Testis (tissue), 2 donors: ENCODE measurements around the gene CLASRP.

ENCODE experiments used
- CTCF ChIP-seq, 3 experiments: fragments of 450-650 bp in 2 of 3; fragments of 200-600 bp in 1 of 3; sonication (generic) in 1 of 3; IDR thresholded peaks; one replicate each; pipeline ENCODE4 v1.5.1; 2016 to 2019; ENCODE audit warnings: antibody characterized with exemption in 3 of 3, mild to moderate bottlenecking in 2 of 3, moderate library complexity in 1 of 3
- POLR2A ChIP-seq: fragments of 450-650 bp; IDR thresholded peaks from one replicate; pipeline ENCODE4 v1.6.1; 2017; ENCODE audit warnings: antibody characterized with exemption, mild to moderate bottlenecking, moderate library complexity

DNA sequence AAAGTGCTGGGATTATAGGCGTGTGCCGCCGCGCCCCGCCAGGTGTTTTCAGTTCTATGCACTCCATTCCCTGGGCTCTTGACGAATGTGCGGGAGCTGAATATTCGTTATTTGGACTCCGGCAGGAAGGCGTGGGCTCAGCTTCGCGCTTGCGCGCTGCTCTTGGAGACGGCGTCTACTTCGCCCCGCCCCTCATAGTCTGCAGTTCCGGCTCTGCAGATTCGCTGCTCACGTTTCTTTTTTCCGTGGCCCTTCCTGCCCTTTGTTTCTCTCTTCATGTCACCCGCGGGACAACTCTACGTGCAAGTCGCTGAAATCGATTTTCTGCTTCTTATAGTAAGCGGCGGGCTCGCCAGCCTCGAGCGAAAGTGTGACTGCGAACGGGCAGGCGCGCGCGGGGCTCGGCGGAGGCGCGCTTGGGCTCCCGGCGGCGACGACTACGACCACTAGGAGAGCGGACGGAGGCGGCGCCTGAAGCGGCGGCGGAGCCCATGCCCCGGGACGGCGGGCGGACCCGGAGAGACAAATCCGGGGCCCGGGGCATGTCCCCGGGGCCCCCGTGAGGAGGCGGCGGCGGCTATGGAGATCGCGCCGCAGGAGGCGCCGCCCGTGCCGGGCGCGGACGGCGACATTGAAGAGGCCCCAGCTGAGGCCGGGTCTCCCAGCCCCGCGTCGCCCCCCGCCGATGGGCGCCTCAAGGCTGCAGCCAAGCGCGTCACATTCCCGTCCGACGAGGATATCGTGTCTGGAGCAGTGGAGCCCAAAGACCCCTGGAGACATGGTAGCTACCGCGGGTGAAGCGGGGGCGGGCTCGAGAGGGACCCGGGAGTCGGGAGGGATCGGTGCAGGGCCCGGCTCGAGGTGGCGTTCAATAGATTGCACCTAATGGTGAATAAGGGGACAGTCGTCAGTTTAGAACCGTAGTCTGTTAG lies 54.2 kb downstream of the CLASRP start, which contains the start of gene PPP1R37:
- TF ChIP-seq POLR2A (no peak), CTCF (IDR thresholded peaks at IDR 0.05) (peak; percentile 11 to 36 (median 15))
